Measurements from ENCODE around the gene RAD51B.

Gene RAD51B

DNA sequence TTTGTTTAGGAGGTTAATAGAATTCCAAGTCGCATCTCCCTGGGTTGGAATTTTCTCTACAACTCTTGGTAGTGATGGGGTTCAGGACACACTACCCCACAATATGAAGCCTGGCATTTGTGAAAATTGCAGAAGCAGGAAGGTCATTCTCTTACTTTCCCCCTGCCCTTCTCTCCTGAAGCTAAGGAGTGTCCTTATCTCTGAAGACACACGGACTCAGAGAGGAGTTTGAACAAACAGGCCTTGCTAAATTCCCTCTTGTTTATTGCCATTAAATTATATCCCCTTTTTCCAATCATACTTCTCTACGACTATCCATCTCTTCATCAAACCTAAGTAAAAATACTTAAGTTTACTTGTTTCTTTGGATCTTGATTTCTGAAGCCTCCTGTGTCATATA, 443.0 kb downstream of the RAD51B start:
- ChIA-PET POLR2A (no interaction called here), CTCF (interaction anchor here (0.5 to 1.2 kb wide), 2 partner anchors 14 to 328 kb away, joined by 3 read pairs; no protein-coding TSS in a partner anchor)
- Histone ChIP-seq H3K4me1 (ENCODE audit: control insufficient read depth, insufficient read depth, low read length) (no peaks in the 10 kb centered on the region), H3K36me3 (ENCODE audit: control insufficient read depth in 2 of 2, insufficient read depth in 1 of 2, low read length in 2 of 2) (no peaks in the 10 kb centered on the region), H3K27ac (ENCODE audit: extremely low read depth, low read depth, low read length) (no peak overlapping the region), H3K9me3 (ENCODE audit: control insufficient read depth, insufficient read depth, low read depth, low read length) (no peaks in the 10 kb centered on the region), H3K4me3 (ENCODE audit: low read depth, low read length) (no peak overlapping the region)
- no peak for TF ChIP-seq ZNF175 (tag by site-specific recombination; IDR thresholded peaks at IDR 0.05)
- no peak for TF ChIP-seq TRIM28 (IDR thresholded peaks at IDR 0.05; ENCODE audit: borderline replicate concordance, low read length)
- no peak for TF ChIP-seq ZNF140 (tag by site-specific recombination; IDR thresholded peaks at IDR 0.05)
- no peak for TF ChIP-seq OSR2 (tag by site-specific recombination; IDR thresholded peaks at IDR 0.05)
- no peak for TF ChIP-seq ZBTB1 (tag by site-specific recombination; IDR thresholded peaks at IDR 0.05)
- no peak for TF ChIP-seq ZNF341 (tag by site-specific recombination; IDR thresholded peaks at IDR 0.05; ENCODE audit: low read depth)
- TF ChIP-seq, protein P1, sequence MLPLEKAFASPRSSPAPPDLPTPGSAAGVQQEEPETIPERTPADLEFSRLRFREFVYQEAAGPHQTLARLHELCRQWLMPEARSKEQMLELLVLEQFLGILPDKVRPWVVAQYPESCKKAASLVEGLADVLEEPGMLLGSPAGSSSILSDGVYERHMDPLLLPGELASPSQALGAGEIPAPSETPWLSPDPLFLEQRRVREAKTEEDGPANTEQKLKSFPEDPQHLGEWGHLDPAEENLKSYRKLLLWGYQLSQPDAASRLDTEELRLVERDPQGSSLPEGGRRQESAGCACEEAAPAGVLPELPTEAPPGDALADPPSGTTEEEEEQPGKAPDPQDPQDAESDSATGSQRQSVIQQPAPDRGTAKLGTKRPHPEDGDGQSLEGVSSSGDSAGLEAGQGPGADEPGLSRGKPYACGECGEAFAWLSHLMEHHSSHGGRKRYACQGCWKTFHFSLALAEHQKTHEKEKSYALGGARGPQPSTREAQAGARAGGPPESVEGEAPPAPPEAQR (tag by site-specific recombination; IDR thresholded peaks at IDR 0.05) = no peak
- no peak for TF ChIP-seq ZNF280D (tag by site-specific recombination; IDR thresholded peaks at IDR 0.05)
- TF ChIP-seq ZNF433 (tag by site-specific recombination; IDR thresholded peaks at IDR 0.05; ENCODE audit: low read depth) = no peak
- TF ChIP-seq ZNF19 (tag by site-specific recombination; IDR thresholded peaks at IDR 0.05; ENCODE audit: low read depth) = no peak
- no peak for TF ChIP-seq ZNF114 (tag by site-specific recombination; IDR thresholded peaks at IDR 0.05)
- no peak for TF ChIP-seq AEBP2 (tag by site-specific recombination; IDR thresholded peaks at IDR 0.05; ENCODE audit: borderline replicate concordance)
- TF ChIP-seq, protein P2, sequence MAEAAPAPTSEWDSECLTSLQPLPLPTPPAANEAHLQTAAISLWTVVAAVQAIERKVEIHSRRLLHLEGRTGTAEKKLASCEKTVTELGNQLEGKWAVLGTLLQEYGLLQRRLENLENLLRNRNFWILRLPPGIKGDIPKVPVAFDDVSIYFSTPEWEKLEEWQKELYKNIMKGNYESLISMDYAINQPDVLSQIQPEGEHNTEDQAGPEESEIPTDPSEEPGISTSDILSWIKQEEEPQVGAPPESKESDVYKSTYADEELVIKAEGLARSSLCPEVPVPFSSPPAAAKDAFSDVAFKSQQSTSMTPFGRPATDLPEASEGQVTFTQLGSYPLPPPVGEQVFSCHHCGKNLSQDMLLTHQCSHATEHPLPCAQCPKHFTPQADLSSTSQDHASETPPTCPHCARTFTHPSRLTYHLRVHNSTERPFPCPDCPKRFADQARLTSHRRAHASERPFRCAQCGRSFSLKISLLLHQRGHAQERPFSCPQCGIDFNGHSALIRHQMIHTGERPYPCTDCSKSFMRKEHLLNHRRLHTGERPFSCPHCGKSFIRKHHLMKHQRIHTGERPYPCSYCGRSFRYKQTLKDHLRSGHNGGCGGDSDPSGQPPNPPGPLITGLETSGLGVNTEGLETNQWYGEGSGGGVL (tag by site-specific recombination; IDR thresholded peaks at IDR 0.05) = no peak
- TF ChIP-seq ZFP3 (tag by site-specific recombination; IDR thresholded peaks at IDR 0.05; ENCODE audit: low read depth) = no peak
- TF ChIP-seq, protein P3, sequence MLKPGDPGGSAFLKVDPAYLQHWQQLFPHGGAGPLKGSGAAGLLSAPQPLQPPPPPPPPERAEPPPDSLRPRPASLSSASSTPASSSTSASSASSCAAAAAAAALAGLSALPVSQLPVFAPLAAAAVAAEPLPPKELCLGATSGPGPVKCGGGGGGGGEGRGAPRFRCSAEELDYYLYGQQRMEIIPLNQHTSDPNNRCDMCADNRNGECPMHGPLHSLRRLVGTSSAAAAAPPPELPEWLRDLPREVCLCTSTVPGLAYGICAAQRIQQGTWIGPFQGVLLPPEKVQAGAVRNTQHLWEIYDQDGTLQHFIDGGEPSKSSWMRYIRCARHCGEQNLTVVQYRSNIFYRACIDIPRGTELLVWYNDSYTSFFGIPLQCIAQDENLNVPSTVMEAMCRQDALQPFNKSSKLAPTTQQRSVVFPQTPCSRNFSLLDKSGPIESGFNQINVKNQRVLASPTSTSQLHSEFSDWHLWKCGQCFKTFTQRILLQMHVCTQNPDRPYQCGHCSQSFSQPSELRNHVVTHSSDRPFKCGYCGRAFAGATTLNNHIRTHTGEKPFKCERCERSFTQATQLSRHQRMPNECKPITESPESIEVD (tag by site-specific recombination; IDR thresholded peaks at IDR 0.05) = no peak
- TF ChIP-seq ZNF366 (tag by site-specific recombination; conservative IDR thresholded peaks at IDR 0.05) = no peak
- TF ChIP-seq, protein P4, sequence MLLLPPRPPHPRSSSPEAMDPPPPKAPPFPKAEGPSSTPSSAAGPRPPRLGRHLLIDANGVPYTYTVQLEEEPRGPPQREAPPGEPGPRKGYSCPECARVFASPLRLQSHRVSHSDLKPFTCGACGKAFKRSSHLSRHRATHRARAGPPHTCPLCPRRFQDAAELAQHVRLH (tag by site-specific recombination; IDR thresholded peaks at IDR 0.05) = no peak

Data from HEK293 (cell line).